GM12892 (cell line): ENCODE results near the gene CDKAL1.

Experiments
- DNase-seq: peaks from one replicate; pipeline ENCODE4 v3.0.0; 2011; ENCODE audit not compliant: insufficient read length
- FAIRE-seq: peaks from 2 replicates; lab custom pipeline; 2011; peaks lifted over from hg19 to GRCh38; lab: Jason Lieb, UNC
- POLR2A ChIP-seq: IDR thresholded peaks from 2 replicates; pipeline ENCODE4 v1.6.1; 2011; ENCODE audit warnings: low read depth, low read length, control low read depth
- POLR2AphosphoS5 ChIP-seq: IDR thresholded peaks from 2 replicates; pipeline ENCODE4 v1.6.1; 2011; ENCODE audit warnings: low read depth, low read length, control low read depth
- TAF1 ChIP-seq: IDR thresholded peaks from 2 replicates; pipeline ENCODE4 v1.6.1; 2011; ENCODE audit warnings: low read depth, mild to moderate bottlenecking, control low read depth, low read length, borderline replicate concordance

CDKAL1 gene

DNA sequence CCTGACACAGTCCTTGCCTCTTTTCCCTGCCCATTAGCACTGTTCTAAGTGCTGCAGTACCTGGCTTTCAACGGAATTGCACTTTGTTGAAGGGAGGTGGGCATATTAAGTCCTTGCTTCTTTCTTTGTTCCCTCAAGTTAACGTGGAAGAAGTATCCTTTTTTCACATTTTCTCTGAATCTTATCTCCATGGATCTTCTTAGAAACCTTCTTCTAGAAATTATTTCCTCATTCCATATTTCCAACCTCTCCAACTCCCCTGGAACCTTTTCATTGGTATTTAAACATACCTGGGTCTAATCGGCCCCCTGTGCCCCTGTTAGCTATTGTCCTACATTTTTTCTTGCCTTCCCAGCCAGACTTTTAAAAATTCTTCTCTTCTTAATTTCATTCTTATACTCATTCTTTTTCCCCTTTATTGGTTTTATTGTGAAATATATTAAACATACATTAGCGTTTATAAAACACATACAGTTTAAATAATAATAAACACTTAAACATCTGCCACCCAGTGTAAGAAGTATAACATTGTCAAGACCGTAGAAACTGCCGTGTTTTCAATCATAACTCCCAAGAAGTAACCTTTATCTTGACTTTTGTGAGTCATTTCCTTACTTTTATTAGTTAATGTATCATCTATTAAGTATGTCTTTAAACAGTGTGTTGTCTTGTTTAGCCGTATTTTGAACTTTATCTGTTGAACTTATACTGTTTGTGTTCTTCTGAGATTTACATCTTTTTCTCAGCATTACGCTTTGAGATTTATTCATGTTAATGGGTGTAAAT, 118.2 kb downstream of the CDKAL1 start:
- TF ChIP-seq POLR2AphosphoS5, result no peak
- TF ChIP-seq POLR2A, result no peak
- no peak for TF ChIP-seq TAF1
- DNase-seq, result no peak
- no peak for FAIRE-seq

DNA sequence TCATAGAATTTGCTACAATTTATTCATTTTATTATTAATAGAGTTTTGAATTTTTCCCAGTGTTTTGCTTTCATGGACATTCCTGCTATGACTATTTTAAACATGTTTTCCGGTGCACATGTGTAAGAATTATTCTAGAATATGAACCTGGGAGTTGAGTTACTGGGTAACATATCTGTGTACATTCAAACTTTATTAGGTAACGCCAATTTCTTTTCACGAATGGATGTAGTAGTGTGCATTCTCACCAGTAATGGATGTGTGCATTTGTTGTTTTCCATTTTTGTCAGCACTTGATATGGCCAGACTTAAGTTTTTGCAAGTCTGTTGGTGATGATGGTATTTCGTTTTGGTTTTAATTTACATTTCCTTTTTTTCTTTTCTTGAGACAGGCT, 118.8 kb downstream of the CDKAL1 start:
- FAIRE-seq (no peak), DNase-seq (no peak)
- TF ChIP-seq POLR2AphosphoS5, result no peak
- no peak for TF ChIP-seq POLR2A
- TF ChIP-seq TAF1, result no peak

DNA sequence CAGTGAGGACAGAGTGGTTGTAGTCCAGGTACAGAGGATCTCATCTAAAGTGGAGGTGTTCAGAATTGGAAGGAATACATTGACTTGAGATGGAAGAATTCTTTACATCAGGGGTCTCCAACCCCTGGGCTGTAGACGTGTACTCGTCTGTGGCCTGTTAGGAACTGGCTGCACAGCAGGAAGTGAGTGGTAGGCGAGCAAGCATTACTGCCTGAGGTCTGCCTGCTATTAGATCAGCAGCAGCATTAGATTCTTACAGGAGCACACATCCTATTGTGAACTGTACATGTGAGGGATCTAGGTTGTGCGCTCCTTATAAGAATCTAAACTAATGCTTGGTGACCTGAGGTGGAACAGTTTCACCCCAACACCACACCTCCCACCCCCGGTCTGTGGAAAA, 121.1 kb downstream of the CDKAL1 start:
- FAIRE-seq, result no peak
- DNase-seq, result no peak
- no peak for TF ChIP-seq POLR2A
- no peak for TF ChIP-seq TAF1
- no peak for TF ChIP-seq POLR2AphosphoS5

DNA sequence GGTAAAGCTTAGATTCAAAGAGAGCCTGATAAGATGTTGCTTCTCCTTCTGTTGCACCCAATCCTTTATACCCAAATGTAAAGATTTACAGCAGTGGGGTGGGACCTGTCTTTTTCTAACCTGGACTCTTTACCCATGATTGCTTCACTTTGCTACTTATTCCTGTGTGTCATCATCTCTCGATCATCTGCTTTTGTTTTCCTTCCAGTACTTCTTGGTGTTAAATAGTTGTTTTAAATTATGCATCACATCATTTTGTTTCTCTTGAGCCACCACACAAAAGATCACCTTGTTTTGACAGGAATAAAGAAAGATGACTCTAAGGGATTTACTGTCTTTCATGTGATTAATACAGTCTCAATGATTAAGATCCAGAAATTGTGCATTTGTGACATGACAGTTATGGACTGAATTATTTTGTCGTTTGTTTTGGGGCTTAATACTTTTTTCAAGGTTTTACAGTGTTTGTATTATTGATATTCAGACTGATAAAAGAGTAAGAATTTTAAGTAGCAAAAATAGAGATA, 123.1 kb downstream of the CDKAL1 start:
- DNase-seq (no peak), FAIRE-seq (no peak)
- TF ChIP-seq TAF1 (no peak), POLR2AphosphoS5 (no peak), POLR2A (no peak)

DNA sequence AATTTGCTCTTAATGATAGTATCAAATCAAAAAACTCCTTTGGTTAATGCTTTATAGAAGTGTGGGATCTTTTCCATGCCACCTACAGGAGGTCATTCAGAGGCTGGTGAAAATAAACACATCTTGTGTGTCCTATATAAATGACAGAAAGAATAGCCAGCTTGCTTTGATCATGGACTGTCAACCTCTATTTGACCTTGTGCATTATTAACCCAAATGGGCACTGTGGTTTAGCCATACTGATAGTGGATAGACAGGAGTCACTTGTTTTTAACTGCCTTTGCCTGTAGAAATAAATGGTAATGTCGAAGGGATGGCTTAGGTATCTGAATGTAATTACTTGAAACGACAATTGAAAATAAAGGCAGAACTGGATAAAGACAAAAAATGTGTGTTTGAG, 123.8 kb downstream of the CDKAL1 start:
- FAIRE-seq, result no peak
- TF ChIP-seq POLR2AphosphoS5 (no peak), TAF1 (no peak), POLR2A (no peak)
- DNase-seq, result no peak

DNA sequence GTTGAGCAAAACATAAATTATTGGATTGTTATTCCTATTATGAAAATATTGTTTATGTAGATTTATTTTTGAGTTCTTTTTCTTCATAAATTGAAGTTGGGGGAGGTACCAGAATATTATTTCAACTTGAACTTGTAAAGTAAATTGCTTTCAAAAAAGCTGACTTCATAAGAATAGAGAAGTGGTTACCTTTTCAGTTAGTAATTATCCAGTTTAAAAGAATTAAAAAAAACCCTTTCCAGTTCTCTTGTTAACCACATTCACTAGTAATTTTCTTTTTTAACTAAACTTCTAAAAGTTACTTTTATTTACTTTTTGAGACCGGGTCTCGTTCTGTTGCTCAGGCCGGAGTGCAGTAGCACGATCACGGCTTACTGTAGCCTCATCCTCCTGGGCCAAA, 124.3 kb downstream of the CDKAL1 start:
- no peak for TF ChIP-seq TAF1
- TF ChIP-seq POLR2AphosphoS5, result no peak
- no peak for TF ChIP-seq POLR2A
- DNase-seq, result no peak
- no peak for FAIRE-seq

DNA sequence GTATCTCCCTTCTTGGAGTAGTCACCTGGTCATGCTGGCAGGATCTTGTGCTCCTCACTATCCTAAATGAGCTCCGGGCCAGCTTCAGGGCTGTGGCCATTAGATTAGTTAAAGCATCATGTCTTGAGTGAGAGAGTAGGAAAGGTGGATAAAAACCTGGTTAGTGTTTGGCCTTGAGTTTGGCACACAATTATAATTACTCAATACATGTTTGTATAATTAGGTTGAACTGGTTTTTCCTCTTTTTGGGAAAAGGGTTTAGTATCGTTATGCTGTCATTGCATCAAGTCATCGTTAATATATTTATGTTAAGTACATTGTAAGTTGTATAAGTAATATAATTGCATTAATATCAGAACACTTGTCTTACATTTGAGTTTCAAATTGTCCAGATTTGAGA, 126.3 kb downstream of the CDKAL1 start:
- FAIRE-seq (no peak), DNase-seq (no peak)
- TF ChIP-seq POLR2A, result no peak

DNA sequence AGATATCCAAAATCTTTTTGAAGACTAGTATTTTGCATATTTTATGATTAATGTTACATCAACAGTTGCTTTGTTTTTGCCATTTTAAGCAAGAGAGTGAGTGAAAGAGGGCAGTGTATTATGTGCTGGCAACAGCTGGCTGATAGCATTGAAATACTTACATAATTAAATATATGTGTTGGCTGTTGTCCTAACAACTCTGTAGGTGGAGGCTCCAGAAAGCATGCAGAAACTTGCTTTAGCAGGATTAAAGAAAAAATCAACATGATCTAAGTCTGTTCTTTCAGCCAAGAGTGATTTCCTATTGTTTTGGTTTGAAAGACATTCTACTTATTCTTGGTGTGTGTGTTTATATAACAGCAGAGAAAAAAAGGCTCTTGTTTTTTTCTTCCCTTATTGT, 127.5 kb downstream of the CDKAL1 start:
- FAIRE-seq (no peak), DNase-seq (no peak)
- TF ChIP-seq POLR2AphosphoS5 (no peak), TAF1 (no peak)

DNA sequence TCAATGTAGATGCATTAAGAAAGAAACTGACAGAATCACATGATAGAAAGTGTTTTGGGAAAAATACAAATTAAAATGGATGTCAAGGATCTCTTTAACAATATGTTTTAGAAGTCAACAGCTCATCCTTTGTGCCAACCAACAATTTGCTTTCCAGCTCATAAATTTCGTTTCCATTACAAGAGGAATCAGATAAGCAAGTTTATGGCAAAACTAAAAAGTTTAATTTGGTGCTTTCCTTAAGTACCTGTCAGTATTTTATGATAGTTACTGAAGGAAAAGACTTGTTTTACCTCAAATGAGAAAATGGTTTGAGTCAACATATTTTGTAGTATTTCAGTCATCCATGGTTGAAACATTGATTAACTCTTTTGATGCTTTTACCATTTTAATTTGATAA, 130.0 kb downstream of the CDKAL1 start:
- DNase-seq, result no peak
- no peak for FAIRE-seq
- TF ChIP-seq POLR2AphosphoS5 (no peak), TAF1 (no peak), POLR2A (no peak)

DNA sequence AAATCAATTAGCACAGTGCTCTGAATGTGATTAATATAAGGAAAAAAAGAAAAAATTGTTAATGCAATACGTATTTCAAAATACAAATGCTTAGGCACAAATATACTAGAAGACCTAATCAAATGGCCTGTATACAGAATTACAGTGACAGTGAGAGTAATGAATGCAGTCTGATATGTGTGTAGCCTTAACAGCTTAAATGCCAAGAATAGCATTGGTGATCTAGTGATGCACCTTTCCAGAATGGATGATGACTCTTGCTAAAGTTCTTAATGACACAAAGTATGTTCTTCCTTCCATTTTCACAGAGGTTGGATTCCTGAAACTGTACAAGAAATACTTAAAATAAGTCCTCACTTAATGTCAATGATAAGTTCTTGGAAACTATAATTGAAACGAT, 131.0 kb downstream of the CDKAL1 start:
- FAIRE-seq, result no peak
- DNase-seq, result no peak
- TF ChIP-seq TAF1 (no peak), POLR2A (no peak), POLR2AphosphoS5 (no peak)

DNA sequence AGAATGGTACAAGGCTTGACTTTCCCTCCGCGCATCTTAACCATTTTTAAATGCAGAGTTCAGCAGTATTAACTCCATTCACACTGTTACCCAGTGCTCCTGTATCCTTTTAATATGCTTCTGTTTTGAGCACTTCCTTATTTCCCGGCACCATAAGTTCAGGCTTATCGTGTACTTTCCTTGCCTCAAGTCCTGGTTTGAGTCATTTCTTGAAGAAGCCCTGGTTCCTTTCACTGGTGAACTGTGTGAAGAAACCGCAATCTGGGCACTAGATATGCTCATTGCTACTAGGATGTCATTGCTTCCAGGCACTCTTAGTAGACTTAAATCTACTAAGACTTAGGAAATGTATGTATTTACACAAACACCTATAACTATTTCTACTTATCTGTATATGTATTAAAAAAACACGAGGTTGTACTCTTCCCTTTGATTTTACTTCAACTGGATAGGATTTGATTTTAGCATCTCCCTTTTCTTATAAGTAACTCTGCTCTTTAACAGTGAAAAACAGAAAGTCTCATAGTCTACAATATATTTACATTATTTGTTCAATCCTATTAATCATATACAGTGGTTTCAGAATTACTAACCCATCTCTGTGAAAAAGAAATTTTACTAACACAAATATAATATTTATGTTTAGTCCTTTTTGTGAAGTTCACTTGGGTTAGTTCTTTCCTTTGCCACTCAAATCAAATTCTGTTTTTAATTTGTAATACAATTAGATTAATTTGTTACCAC, 135.5 kb downstream of the CDKAL1 start:
- FAIRE-seq (no peak), DNase-seq (no peak)
- TF ChIP-seq POLR2A, result no peak
- TF ChIP-seq POLR2AphosphoS5, result no peak
- TF ChIP-seq TAF1, result no peak

DNA sequence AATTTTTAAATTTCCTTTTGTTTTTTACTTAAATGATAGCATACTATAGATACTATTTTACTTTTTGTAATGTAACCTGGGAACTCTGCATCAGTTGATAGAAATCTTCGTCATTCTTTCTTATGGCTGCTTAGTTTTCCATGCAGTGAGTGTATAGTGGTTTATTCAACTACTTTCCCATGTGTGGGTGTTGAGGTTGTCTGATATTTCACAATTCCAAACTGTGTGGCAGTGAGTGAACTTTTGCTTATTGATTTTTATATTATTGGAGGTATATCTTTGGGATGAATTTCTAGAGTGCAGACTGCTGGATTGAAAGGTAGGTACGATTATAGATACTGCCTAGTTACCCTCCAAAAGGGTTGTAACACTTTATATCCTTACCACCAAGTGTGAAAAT, 136.5 kb downstream of the CDKAL1 start:
- no peak for FAIRE-seq
- DNase-seq, result no peak
- no peak for TF ChIP-seq TAF1
- TF ChIP-seq POLR2AphosphoS5, result no peak
- no peak for TF ChIP-seq POLR2A
